HCT116 (cell line): ENCODE measurements around the gene RPL13.

Experiments
- POLR2A ChIP-seq: IDR thresholded peaks from 2 replicates; pipeline ENCODE4 v1.7.0; 2011; ENCODE audit warnings: borderline replicate concordance; ENCODE audit not compliant: insufficient read depth, insufficient read length; ENCODE audit errors: extremely low read depth
- POLR2AphosphoS5 ChIP-seq: IDR thresholded peaks from 2 replicates; pipeline ENCODE4 v1.6.1; 2011; ENCODE audit warnings: mild to moderate bottlenecking, low read depth, low read length, moderate library complexity
- SP1 ChIP-seq: IDR thresholded peaks from 2 replicates; pipeline ENCODE4 v1.6.1; 2012; ENCODE audit warnings: low read depth
- TF ChIP-seq, protein P1 (sequence below), 3 experiments: fragments of 200-600 bp in 1 of 3; sonication (generic) in 1 of 3; IDR thresholded peaks in 2 of 3; conservative IDR thresholded peaks in 1 of 3; 2 replicates each; pipeline ENCODE4 v1.5.1; 2012 to 2017; ENCODE audit warnings: low read depth in 2 of 3, low read length in 2 of 3, antibody characterized with exemption in 1 of 3, borderline replicate concordance in 1 of 3, control low read depth in 1 of 3, mild to moderate bottlenecking in 1 of 3, mixed read lengths in 1 of 3, mixed run types in 1 of 3, moderate library complexity in 1 of 3; ENCODE audit not compliant: insufficient read depth in 1 of 3
- TF ChIP-seq, protein P2 (sequence below): IDR thresholded peaks from 2 replicates; pipeline ENCODE4 v1.6.1; 2012; ENCODE audit warnings: low read depth

DNA sequence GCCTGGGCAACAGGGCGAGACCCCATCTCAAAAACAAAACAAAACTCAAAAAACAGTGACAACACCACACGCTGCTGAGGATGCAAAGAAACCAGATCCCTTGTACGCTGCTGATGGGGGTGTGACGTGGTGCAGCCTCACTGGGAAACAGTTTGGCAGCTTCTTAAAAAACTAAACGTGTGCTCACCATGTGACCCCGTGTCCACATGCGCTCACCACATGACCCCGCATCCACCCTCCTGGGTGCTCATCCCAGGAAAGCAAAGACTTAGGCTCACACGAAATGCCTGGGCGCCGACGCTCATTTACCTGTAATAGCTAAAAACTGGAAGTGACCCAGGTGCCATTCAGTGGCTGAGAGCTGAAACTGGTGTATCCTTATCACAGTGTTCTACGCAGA is 19.9 kb upstream of the RPL13 start:
- TF ChIP-seq POLR2A (no peak), SP1 (no peak), POLR2AphosphoS5 (no peak)
- TF ChIP-seq, protein P1, sequence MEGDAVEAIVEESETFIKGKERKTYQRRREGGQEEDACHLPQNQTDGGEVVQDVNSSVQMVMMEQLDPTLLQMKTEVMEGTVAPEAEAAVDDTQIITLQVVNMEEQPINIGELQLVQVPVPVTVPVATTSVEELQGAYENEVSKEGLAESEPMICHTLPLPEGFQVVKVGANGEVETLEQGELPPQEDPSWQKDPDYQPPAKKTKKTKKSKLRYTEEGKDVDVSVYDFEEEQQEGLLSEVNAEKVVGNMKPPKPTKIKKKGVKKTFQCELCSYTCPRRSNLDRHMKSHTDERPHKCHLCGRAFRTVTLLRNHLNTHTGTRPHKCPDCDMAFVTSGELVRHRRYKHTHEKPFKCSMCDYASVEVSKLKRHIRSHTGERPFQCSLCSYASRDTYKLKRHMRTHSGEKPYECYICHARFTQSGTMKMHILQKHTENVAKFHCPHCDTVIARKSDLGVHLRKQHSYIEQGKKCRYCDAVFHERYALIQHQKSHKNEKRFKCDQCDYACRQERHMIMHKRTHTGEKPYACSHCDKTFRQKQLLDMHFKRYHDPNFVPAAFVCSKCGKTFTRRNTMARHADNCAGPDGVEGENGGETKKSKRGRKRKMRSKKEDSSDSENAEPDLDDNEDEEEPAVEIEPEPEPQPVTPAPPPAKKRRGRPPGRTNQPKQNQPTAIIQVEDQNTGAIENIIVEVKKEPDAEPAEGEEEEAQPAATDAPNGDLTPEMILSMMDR (IDR thresholded peaks at IDR 0.05 in 2 of 3, conservative IDR thresholded peaks at IDR 0.05 in 1 of 3; ENCODE audit: borderline replicate concordance in 1 of 3, insufficient read depth in 1 of 3, low read depth in 2 of 3, low read length in 2 of 3): no peak
- TF ChIP-seq, protein P2, sequence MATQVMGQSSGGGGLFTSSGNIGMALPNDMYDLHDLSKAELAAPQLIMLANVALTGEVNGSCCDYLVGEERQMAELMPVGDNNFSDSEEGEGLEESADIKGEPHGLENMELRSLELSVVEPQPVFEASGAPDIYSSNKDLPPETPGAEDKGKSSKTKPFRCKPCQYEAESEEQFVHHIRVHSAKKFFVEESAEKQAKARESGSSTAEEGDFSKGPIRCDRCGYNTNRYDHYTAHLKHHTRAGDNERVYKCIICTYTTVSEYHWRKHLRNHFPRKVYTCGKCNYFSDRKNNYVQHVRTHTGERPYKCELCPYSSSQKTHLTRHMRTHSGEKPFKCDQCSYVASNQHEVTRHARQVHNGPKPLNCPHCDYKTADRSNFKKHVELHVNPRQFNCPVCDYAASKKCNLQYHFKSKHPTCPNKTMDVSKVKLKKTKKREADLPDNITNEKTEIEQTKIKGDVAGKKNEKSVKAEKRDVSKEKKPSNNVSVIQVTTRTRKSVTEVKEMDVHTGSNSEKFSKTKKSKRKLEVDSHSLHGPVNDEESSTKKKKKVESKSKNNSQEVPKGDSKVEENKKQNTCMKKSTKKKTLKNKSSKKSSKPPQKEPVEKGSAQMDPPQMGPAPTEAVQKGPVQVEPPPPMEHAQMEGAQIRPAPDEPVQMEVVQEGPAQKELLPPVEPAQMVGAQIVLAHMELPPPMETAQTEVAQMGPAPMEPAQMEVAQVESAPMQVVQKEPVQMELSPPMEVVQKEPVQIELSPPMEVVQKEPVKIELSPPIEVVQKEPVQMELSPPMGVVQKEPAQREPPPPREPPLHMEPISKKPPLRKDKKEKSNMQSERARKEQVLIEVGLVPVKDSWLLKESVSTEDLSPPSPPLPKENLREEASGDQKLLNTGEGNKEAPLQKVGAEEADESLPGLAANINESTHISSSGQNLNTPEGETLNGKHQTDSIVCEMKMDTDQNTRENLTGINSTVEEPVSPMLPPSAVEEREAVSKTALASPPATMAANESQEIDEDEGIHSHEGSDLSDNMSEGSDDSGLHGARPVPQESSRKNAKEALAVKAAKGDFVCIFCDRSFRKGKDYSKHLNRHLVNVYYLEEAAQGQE: no peak
